Tibial artery (tissue), 4 donors: ENCODE data around the gene THADA.
"Not testable (repeated sequence)": the region's sequence is repeated elsewhere in the genome, so short reads cannot be mapped to it uniquely, and the experiment has no call there.

ENCODE experiments used
- DNase-seq, 2 donors: peaks; one replicate each; pipeline ENCODE4 v3.0.0-alpha.2; 2019
- H3K27ac ChIP-seq, 2 donors: fragments of 200-600 bp; sonication (generic) in 1 of 2; 1 replicate in 1 of 2; 2 replicates in 1 of 2; pipeline ENCODE4 v1.5.1; 2018 to 2019; ENCODE audit warnings: mild to moderate bottlenecking in 1 of 2
- H3K27me3 ChIP-seq, 2 donors: fragments of 200-600 bp; sonication (generic) in 1 of 2; one replicate each; pipeline versions ENCODE4 v1.5.1 to v1.6.0; 2016 to 2019
- H3K36me3 ChIP-seq, 3 donors: fragments of 200-600 bp; sonication (generic) in 2 of 3; one replicate each; pipeline ENCODE4 v1.5.1; 2016 to 2019; ENCODE audit warnings: mild to moderate bottlenecking in 2 of 3
- H3K4me1 ChIP-seq, 4 donors: fragments of 200-600 bp; sonication (generic) in 2 of 4; 1 replicate in 3 of 4; 2 replicates in 1 of 4; pipeline ENCODE4 v1.5.1; 2016 to 2019
- H3K4me3 ChIP-seq, 2 donors: fragments of 200-600 bp; sonication (generic) in 1 of 2; 1 replicate in 1 of 2; 2 replicates in 1 of 2; pipeline ENCODE4 v1.5.1; 2018 to 2019; ENCODE audit warnings: mild to moderate bottlenecking in 2 of 2
- H3K9me3 ChIP-seq, 3 donors: fragments of 200-600 bp; sonication (generic) in 1 of 3; one replicate each; pipeline ENCODE4 v1.5.1; 2016 to 2019
- intact Hi-C: fragments of 100-400 bp; cut with DNase I; formaldehyde crosslinking; loops from one replicate; pipeline ENCODE4 v1.15.0; 2023; ENCODE audit warnings: low total_unique reads
- TF ChIP-seq, protein P1 (sequence below), 2 experiments: fragments of 200-600 bp in 1 of 2; fragments of 450-650 bp in 1 of 2; IDR thresholded peaks; one replicate each; pipeline ENCODE4 v1.5.1; 2017 to 2019; ENCODE audit warnings: antibody characterized with exemption in 2 of 2, mild to moderate bottlenecking in 1 of 2, moderate library complexity in 1 of 2

The THADA gene

DNA sequence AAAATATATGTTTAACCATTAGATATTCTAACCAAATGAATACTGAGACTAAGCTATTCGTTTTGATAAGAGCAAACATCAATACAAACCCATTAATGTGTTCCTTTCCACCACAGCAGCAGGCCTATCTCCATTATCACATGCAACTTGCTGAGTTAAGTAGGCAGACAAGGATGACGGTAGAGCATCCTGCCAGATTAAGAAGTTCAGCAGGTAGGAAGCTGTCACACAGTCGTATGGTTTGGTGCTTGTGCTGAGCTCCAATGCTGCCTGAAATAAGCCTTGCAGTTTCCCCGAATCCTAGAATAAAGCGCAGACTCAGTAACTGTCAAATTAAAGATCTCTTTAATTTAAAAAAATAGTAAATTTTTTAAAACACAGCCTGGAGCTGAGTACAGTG, 39.6 kb downstream of the THADA start:
- peaks cover 39 to 77% (median 49%) of the 10 kb centered on the region in 3 donors for H3K36me3 ChIP-seq
- no peaks in the 10 kb centered on the region for H3K27me3 ChIP-seq
- H3K9me3 ChIP-seq: no peaks in the 10 kb centered on the region
- DNase-seq: no peak
- H3K27ac ChIP-seq: no peak overlapping the region
- intact Hi-C loops: no loop called here
- H3K4me3 ChIP-seq: no peak overlapping the region
- no peaks in the 10 kb centered on the region for H3K4me1 ChIP-seq
- TF ChIP-seq, protein P1, sequence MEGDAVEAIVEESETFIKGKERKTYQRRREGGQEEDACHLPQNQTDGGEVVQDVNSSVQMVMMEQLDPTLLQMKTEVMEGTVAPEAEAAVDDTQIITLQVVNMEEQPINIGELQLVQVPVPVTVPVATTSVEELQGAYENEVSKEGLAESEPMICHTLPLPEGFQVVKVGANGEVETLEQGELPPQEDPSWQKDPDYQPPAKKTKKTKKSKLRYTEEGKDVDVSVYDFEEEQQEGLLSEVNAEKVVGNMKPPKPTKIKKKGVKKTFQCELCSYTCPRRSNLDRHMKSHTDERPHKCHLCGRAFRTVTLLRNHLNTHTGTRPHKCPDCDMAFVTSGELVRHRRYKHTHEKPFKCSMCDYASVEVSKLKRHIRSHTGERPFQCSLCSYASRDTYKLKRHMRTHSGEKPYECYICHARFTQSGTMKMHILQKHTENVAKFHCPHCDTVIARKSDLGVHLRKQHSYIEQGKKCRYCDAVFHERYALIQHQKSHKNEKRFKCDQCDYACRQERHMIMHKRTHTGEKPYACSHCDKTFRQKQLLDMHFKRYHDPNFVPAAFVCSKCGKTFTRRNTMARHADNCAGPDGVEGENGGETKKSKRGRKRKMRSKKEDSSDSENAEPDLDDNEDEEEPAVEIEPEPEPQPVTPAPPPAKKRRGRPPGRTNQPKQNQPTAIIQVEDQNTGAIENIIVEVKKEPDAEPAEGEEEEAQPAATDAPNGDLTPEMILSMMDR (IDR thresholded peaks at IDR 0.05): no peak

- H3K4me3 ChIP-seq: no peak overlapping the region
- TF ChIP-seq, protein P1 (IDR thresholded peaks at IDR 0.05): no peak
- no peaks in the 10 kb centered on the region for H3K4me1 ChIP-seq
- no peak overlapping the region for H3K27ac ChIP-seq
- no peaks in the 10 kb centered on the region for H3K9me3 ChIP-seq
- H3K36me3 ChIP-seq: peaks cover 46 to 88% (median 57%) of the 10 kb centered on the region in 3 donors
- no peaks in the 10 kb centered on the region for H3K27me3 ChIP-seq
- intact Hi-C loops: no loop called here
- DNase-seq: no peak
Observed at GRCh38 chr2:43553341-43553855, 42.4 kb downstream of the THADA start.

DNA sequence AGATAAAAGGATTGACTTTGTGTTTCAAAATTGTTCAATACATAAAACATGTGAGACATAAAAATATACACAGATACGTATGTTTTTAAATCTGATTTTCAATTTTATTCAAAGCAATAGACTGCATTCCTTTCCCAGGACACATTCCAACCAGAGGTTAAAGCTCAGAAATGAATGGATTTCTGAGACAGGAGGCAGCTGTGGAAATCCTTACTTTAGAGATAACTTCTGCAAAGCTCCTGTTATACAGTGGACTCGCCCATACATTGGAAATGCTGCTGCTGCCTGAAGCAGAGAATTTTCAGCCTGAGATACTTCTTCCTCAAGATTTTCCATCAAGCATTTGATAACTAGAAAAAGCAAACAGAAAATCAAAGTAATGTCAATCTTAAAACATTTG, 43.8 kb downstream of the THADA start:
- TF ChIP-seq, protein P1 (IDR thresholded peaks at IDR 0.05): no peak
- Histone ChIP-seq H3K27me3 (no peaks in the 10 kb centered on the region), H3K27ac (no peak overlapping the region), H3K36me3 (peaks cover 40 to 76% (median 46%) of the 10 kb centered on the region in 3 donors), H3K4me3 (no peak overlapping the region), H3K4me1 (no peaks in the 10 kb centered on the region), H3K9me3 (no peaks in the 10 kb centered on the region)
- DNase-seq: no peak
- intact Hi-C loops: no loop called here

- H3K27me3 ChIP-seq, intact Hi-C loops, H3K27ac ChIP-seq, DNase-seq, H3K4me3 ChIP-seq, H3K4me1 ChIP-seq, H3K9me3 ChIP-seq: not testable (repeated sequence)
- H3K36me3 ChIP-seq: peaks cover 22 to 48% (median 22%) of the 10 kb centered on the region in 3 donors
Observed at GRCh38 chr2:43548381-43548780, 47.5 kb downstream of the THADA start.

DNA sequence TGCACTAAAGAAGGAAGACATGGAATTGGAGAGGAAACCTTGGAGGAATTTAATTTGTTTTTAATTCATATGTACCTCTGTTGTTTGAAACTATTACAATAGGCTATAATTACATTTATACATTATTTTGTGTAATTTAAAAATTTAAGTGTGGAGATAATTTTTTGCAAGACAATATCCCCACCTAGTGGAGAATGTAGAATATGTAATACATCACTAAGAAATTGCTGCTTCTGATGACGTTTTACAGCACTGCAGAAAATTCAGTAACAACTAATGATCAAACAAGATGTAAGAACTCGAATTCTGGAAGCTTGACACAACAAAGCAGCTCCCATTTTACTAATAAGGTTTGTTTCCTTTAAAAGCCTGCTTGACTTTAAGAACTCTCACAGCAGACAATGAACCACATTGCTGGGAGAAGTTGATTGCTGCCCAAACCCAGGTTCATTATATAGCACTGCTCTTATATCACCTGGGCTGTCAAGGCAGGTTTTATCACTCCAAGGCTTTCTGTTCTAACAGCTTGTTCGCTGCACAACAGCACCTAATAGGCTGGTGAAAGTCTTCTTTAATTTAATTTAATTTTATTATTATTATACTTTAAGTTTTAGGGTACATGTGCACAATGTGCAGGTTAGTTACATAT, 53.4 kb downstream of the THADA start:
- Histone ChIP-seq H3K36me3 (no peaks in the 10 kb centered on the region), H3K4me1 (peaks cover 0 to 45% (median 24%) of the 10 kb centered on the region in 4 donors), H3K27ac (peak overlapping the region in 1 of 2 donors; percentile 82), H3K27me3 (no peaks in the 10 kb centered on the region), H3K4me3 (no peak overlapping the region), H3K9me3 (no peaks in the 10 kb centered on the region)
- TF ChIP-seq, protein P1 (IDR thresholded peaks at IDR 0.05): peak; percentile 55 to 72
- intact Hi-C loops: loop anchor here (5.0 kb wide), 1 partner anchor 570 kb away; no protein-coding TSS in a partner anchor
- no peak for DNase-seq

DNA sequence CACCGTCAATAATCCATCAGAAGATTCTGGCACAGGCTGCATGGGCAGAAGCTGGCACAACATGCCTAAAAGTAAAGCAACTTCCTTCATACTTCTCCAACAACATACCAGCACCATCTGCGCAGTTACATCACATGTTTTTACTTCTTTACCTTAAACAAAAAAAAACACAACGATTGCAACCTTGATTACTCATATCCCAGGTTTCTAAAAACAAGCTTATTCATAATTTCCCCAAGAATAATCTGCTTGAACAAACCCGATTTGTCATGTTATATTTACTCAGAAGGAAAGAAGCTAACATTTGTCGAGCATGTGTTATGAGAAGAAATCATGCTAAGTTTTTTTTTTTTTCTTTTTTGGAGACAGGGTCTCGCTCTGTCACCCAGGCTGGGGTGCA, 54.7 kb downstream of the THADA start:
- no peak for DNase-seq
- TF ChIP-seq, protein P1 (IDR thresholded peaks at IDR 0.05): no peak
- intact Hi-C loops: loop anchor here (5.0 kb wide), 1 partner anchor 569 kb away; no protein-coding TSS in a partner anchor

More for the DNA sequence above, 54.7 kb downstream of the THADA start:
- Histone ChIP-seq H3K36me3 (no peaks in the 10 kb centered on the region), H3K4me3 (no peak overlapping the region), H3K27ac (peak overlapping the region; percentile 69 to 82), H3K9me3 (no peaks in the 10 kb centered on the region), H3K4me1 (peaks cover 0 to 50% (median 24%) of the 10 kb centered on the region in 4 donors), H3K27me3 (no peaks in the 10 kb centered on the region)
